Ovary (tissue), 9 donors: ENCODE measurements around the gene MICOS13. TPM values are rescaled to one million over a fixed set of nuclear protein-coding genes. Genes with fewer than 3 reads are reported as not detected.

ENCODE experiments used
- DNase-seq, 5 donors: peaks; one replicate each; pipeline ENCODE4 v3.0.0-alpha.2; 2019 to 2020
- H3K27ac ChIP-seq, 2 donors: fragments of 200-600 bp; one replicate each; pipeline versions ENCODE4 v1.5.1 to v1.8.0; 2019 to 2022
- H3K27me3 ChIP-seq: fragments of 200-600 bp; one replicate; pipeline ENCODE4 v1.8.0; 2022
- H3K36me3 ChIP-seq: fragments of 200-600 bp; sonication (generic); one replicate; pipeline ENCODE4 v1.5.1; 2019
- H3K4me1 ChIP-seq: one replicate; pipeline ENCODE4 v1.8.1; 2013; ENCODE audit warnings: mild to moderate bottlenecking, moderate library complexity; ENCODE audit not compliant: insufficient read depth
- H3K4me3 ChIP-seq: fragments of 200-600 bp; sonication (generic); one replicate; pipeline ENCODE4 v1.5.1; 2017
- H3K9me3 ChIP-seq, 2 donors: fragments of 200-600 bp in 1 of 2; sonication (generic) in 1 of 2; one replicate each; pipeline versions ENCODE4 v1.5.1 to v1.8.1; 2013 to 2019; ENCODE audit warnings: mild to moderate bottlenecking in 1 of 2, moderate library complexity in 1 of 2
- EP300 ChIP-seq: sonication (generic); formaldehyde crosslinking; IDR thresholded peaks from one replicate; pipeline ENCODE4 v1.6.1; 2017; ENCODE audit warnings: antibody characterized with exemption
- POLR2A ChIP-seq: fragments of 450-650 bp; IDR thresholded peaks from one replicate; pipeline ENCODE4 v1.6.1; 2017; ENCODE audit warnings: antibody characterized with exemption, mild to moderate bottlenecking, moderate library complexity
- WGBS, 3 donors: extraction: QIAGEN DNeasy Blood & Tissue Kit in 1 of 3; methylation state at CpG; one replicate each; pipeline versions ENCODE4 v1.1.5 to v1.1.7; 2013 to 2017; 5-methylcytosine and 5-hydroxymethylcytosine counted together
- intact Hi-C, 4 donors: fragments of 100-400 bp; cut with DNase I; formaldehyde crosslinking; loops; one replicate each; pipeline versions ENCODE4 v1.11.0 to v1.15.1; 2022 to 2023
- polyA plus RNA-seq, 2 donors: library from polyadenylated mRNA; stranded (reverse); fragments of 200-250 nt in 1 of 2; fragments of 350-450 nt in 1 of 2; fragmentation: Illumina TruSeq in 1 of 2; extraction: RNeasy Lipid Tissue Mini Kit (QIAGEN cat#74804) in 1 of 2; gene quantifications; one replicate each; pipeline ENCODE4 v1.2.3, GENCODE V29; 2013 to 2014
- total RNA-seq, 7 donors: library from RNA; depleted of rRNA in 2 of 7; stranded (reverse); fragments of >200 nt in 2 of 7; fragmentation: NEBNext Ultra II Directional in 3 of 7; extraction: Animal tissue kit (Norgen Biotek cat#: 25700) in 3 of 7; gene quantifications; one replicate each; pipeline versions ENCODE4 v1.1.0 to v1.2.4, GENCODE V29; 2016 to 2023
- TF ChIP-seq, protein P1 (sequence below), 3 donors: fragments of 450-650 bp in 2 of 3; fragments of 200-600 bp in 1 of 3; IDR thresholded peaks; one replicate each; pipeline versions ENCODE4 v1.5.1 to v1.8.0; 2016 to 2022; ENCODE audit warnings: antibody characterized with exemption in 3 of 3, mild to moderate bottlenecking in 1 of 3
- donor health status: DM: no; HTN: no; CAD: no; lungs with moderate emphysema.
- donor health status: DM: no; HTN: no; CAD: no.
- donor health status: Bipolar disorder and iron deficiency.
- donor health status: DM: yes; HTN: yes; CAD: no.
- donor health status: DM: no; HTN: no; CAD: no.
- donor health status: DM: yes; HTN: yes; CAD: no.

The MICOS13 gene
- total and polyA plus RNA-seq, 9 donors: 5.2 to 48.7 (median 44.2) TPM

DNA sequence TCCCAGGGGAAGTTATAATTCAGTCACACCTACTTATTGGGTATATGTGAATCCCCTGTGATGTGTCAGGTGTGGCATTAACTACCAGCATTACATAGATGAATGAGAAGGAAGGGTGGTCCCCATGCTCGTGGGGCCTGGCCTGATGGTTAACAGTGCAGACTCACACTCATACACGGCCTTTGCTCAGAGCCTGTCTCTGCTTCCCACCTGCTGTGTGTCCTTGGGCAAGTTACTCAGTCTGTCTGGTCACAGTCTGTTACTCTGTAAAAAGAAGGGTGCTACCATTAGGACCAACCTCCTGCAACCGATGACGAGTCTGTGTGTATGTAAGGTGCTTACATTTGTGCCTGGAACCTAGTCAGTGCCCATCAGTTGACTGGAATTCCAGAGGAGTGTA lies 33.6 kb downstream of the MICOS13 start:
- WGBS, 3 donors: 84 to 92% (median 91%) methylated on average over 4 of the region's 4 CpGs
- TF ChIP-seq, protein P1, sequence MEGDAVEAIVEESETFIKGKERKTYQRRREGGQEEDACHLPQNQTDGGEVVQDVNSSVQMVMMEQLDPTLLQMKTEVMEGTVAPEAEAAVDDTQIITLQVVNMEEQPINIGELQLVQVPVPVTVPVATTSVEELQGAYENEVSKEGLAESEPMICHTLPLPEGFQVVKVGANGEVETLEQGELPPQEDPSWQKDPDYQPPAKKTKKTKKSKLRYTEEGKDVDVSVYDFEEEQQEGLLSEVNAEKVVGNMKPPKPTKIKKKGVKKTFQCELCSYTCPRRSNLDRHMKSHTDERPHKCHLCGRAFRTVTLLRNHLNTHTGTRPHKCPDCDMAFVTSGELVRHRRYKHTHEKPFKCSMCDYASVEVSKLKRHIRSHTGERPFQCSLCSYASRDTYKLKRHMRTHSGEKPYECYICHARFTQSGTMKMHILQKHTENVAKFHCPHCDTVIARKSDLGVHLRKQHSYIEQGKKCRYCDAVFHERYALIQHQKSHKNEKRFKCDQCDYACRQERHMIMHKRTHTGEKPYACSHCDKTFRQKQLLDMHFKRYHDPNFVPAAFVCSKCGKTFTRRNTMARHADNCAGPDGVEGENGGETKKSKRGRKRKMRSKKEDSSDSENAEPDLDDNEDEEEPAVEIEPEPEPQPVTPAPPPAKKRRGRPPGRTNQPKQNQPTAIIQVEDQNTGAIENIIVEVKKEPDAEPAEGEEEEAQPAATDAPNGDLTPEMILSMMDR (IDR thresholded peaks at IDR 0.05): no peak
- no peak for TF ChIP-seq POLR2A
- TF ChIP-seq EP300: no peak
- no peak for DNase-seq
- Histone ChIP-seq H3K27me3 (no peaks in the 10 kb centered on the region), H3K9me3 (no peaks in the 10 kb centered on the region), H3K4me1 (peaks cover 1% of the 10 kb centered on the region), H3K36me3 (no peaks in the 10 kb centered on the region), H3K27ac (no peak overlapping the region), H3K4me3 (no peak overlapping the region)
- intact Hi-C loops: no loop called here

- Histone ChIP-seq H3K4me1 (peaks cover 1% of the 10 kb centered on the region), H3K27ac (no peak overlapping the region), H3K27me3 (no peaks in the 10 kb centered on the region), H3K9me3 (no peaks in the 10 kb centered on the region), H3K36me3 (no peaks in the 10 kb centered on the region), H3K4me3 (no peak overlapping the region)
- intact Hi-C loops: no loop called here
- DNase-seq: no peak
- TF ChIP-seq, protein P1 (IDR thresholded peaks at IDR 0.05): no peak
- TF ChIP-seq POLR2A: no peak
- no peak for TF ChIP-seq EP300
- 81 to 84% (median 82%) methylated on average over 5 of the region's 5 CpGs for WGBS, 3 donors
These were observed 34.9 kb downstream of the MICOS13 start for GRCh38 chr19:5645409-5645808.

GRCh38 chr19:5644037-5644436 lies 36.3 kb downstream of the MICOS13 start:
- 83 to 88% (median 86%) methylated on average over 2 of the region's 2 CpGs for WGBS, 3 donors
- intact Hi-C loops: no loop called here
- Histone ChIP-seq H3K4me3 (no peak overlapping the region), H3K27me3 (no peaks in the 10 kb centered on the region), H3K27ac (no peak overlapping the region), H3K9me3 (no peaks in the 10 kb centered on the region), H3K4me1 (peaks cover 1% of the 10 kb centered on the region), H3K36me3 (no peaks in the 10 kb centered on the region)
- TF ChIP-seq POLR2A (no peak), EP300 (no peak)
- TF ChIP-seq, protein P1 (IDR thresholded peaks at IDR 0.05): no peak
- no peak for DNase-seq

GRCh38 chr19:5643060-5643459 lies 37.3 kb downstream of the MICOS13 start:
- 82 to 89% (median 88%) methylated on average over 4 of the region's 4 CpGs for WGBS, 3 donors
- H3K27ac ChIP-seq: no peak overlapping the region
- TF ChIP-seq EP300 (no peak), POLR2A (no peak)
- TF ChIP-seq, protein P1 (IDR thresholded peaks at IDR 0.05): no peak
- intact Hi-C loops: no loop called here
- H3K36me3 ChIP-seq: no peaks in the 10 kb centered on the region
- H3K4me1 ChIP-seq: peaks cover 1% of the 10 kb centered on the region
- H3K9me3 ChIP-seq: no peaks in the 10 kb centered on the region
- DNase-seq: no peak
- H3K4me3 ChIP-seq: no peak overlapping the region
- H3K27me3 ChIP-seq: no peaks in the 10 kb centered on the region
